Mucosa of descending colon (tissue), 3 donors: ENCODE results near the gene CASP8. TPM values are rescaled to one million over a fixed set of nuclear protein-coding genes. Genes with fewer than 3 reads are reported as not detected.

Source experiments
- ATAC-seq: fragments of 200-7000 bp; cut with Tn5 transposase; one replicate; pipeline ENCODE4 v1.9.1; 2020; ENCODE audit warnings: mild to moderate bottlenecking, moderate library complexity
- DNase-seq, 3 donors: peaks; one replicate each; pipeline ENCODE4 v3.0.0-alpha.2; 2020
- H3K36me3 ChIP-seq: fragments of 200-600 bp; one replicate; pipeline ENCODE4 v1.8.0; 2021; ENCODE audit warnings: low read depth, mild to moderate bottlenecking
- H3K4me1 ChIP-seq: fragments of 200-600 bp; one replicate; pipeline ENCODE4 v1.8.0; 2021; ENCODE audit warnings: low read depth, mild to moderate bottlenecking
- H3K4me3 ChIP-seq: fragments of 200-600 bp; one replicate; pipeline ENCODE4 v1.8.0; 2021; ENCODE audit warnings: mild to moderate bottlenecking
- H3K9me3 ChIP-seq: fragments of 200-600 bp; one replicate; pipeline ENCODE4 v1.8.0; 2021; ENCODE audit warnings: mild to moderate bottlenecking
- intact Hi-C, 2 donors: fragments of 100-400 bp; cut with DNase I in 1 of 2; cut with micrococcal nuclease in 1 of 2; formaldehyde crosslinking; loops; one replicate each; pipeline versions ENCODE4 v1.11.0 to v1.11.1; 2022; cut with DNase I, micrococcal nuclease
- total RNA-seq, 3 donors: library from RNA; stranded (reverse); fragmentation: NEBNext Ultra II Directional in 2 of 3; extraction: Animal tissue kit (Norgen Biotek cat#: 25700) in 2 of 3; gene quantifications; one replicate each; pipeline versions ENCODE4 v1.2.1 to v1.2.4, GENCODE V29; 2021 to 2023
- TF ChIP-seq, protein P1 (sequence below): fragments of 200-600 bp; IDR thresholded peaks from one replicate; pipeline ENCODE4 v1.8.0; 2022; ENCODE audit warnings: antibody characterized with exemption, mild to moderate bottlenecking
- donor health status: DM: no; HTN: no; CAD: no; lungs with moderate emphysema.
- donor health status: DM: no; HTN: no; CAD: no.
- donor health status: DM: no; HTN: yes; CAD: no.

The CASP8 gene
- total RNA-seq, 3 donors from 2014 or later = 38.4 to 49.8 (median 48.9) TPM

DNA sequence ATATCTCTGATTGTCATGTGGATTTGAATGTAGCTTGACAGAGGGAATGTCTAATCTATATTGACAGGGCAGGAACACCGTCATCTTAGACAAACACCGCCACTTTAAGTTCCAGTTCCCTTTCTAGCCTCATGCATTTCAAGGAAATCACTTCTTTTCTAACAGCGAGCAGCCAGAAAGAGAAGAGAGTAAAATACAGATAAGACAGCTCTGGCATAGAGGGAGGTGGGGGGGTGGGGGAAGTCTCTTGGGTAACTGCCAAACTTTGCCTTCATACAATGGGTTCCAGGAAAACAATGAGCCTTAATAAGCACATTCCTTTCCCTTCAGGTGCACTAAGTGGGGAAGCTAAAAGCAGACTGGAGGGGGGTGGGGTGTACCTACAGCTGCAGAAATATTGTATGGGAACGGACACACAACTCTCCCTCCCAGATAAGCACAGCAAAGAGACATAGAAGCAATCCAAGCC, 40.2 kb upstream of the CASP8 start:
- ATAC-seq (peak; percentile 55), DNase-seq (peak in 1 of 3 donors; percentile 63)
- no peak overlapping the region for H3K4me3 ChIP-seq
- no peaks in the 10 kb centered on the region for H3K9me3 ChIP-seq
- intact Hi-C loops = no loop called here
- TF ChIP-seq, protein P1, sequence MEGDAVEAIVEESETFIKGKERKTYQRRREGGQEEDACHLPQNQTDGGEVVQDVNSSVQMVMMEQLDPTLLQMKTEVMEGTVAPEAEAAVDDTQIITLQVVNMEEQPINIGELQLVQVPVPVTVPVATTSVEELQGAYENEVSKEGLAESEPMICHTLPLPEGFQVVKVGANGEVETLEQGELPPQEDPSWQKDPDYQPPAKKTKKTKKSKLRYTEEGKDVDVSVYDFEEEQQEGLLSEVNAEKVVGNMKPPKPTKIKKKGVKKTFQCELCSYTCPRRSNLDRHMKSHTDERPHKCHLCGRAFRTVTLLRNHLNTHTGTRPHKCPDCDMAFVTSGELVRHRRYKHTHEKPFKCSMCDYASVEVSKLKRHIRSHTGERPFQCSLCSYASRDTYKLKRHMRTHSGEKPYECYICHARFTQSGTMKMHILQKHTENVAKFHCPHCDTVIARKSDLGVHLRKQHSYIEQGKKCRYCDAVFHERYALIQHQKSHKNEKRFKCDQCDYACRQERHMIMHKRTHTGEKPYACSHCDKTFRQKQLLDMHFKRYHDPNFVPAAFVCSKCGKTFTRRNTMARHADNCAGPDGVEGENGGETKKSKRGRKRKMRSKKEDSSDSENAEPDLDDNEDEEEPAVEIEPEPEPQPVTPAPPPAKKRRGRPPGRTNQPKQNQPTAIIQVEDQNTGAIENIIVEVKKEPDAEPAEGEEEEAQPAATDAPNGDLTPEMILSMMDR = no peak
- peaks cover 9% of the 10 kb centered on the region for H3K4me1 ChIP-seq
- no peaks in the 10 kb centered on the region for H3K36me3 ChIP-seq

- no peaks in the 10 kb centered on the region for H3K9me3 ChIP-seq
- DNase-seq (no peak), ATAC-seq (no peak)
- no peaks in the 10 kb centered on the region for H3K36me3 ChIP-seq
- TF ChIP-seq, protein P1 = no peak
- peaks cover 15% of the 10 kb centered on the region for H3K4me1 ChIP-seq
- H3K4me3 ChIP-seq = no peak overlapping the region
- intact Hi-C loops = no loop called here
Observed at GRCh38 chr2:201223089-201224073, 37.0 kb upstream of the CASP8 start.

GRCh38 chr2:201228271-201228911, 31.9 kb upstream of the CASP8 start:
- H3K9me3 ChIP-seq = no peaks in the 10 kb centered on the region
- H3K4me3 ChIP-seq = no peak overlapping the region
- TF ChIP-seq, protein P1 = no peak
- ATAC-seq (peak; percentile 12), DNase-seq (no peak)
- peaks cover 21% of the 10 kb centered on the region for H3K4me1 ChIP-seq
- H3K36me3 ChIP-seq = no peaks in the 10 kb centered on the region
- intact Hi-C loops = no loop called here

DNA sequence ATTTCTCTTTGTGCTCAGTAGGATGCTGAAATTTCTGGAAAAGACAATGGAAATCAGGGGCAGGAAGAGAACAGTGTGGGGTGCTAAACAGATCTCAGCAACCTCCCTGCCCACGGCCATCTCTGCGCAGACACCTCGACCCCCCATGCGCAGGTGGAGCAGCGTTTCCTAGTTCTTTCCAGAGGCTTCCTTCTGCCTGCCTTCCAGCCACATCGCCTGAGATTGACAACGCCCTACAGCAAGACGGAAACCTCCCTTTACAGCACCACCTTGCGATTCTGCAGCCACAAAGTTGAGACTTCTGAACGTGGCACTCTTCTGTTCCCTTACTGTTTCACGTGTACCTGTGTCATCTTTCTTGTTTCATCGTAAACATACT, 31.4 kb upstream of the CASP8 start:
- TF ChIP-seq, protein P1 = no peak
- no peaks in the 10 kb centered on the region for H3K9me3 ChIP-seq
- intact Hi-C loops = no loop called here
- ATAC-seq = peak; percentile 26
- H3K4me1 ChIP-seq = peaks cover 21% of the 10 kb centered on the region
- DNase-seq = peak in 2 of 3 donors; percentile 53 to 58
- H3K36me3 ChIP-seq = no peaks in the 10 kb centered on the region
- H3K4me3 ChIP-seq = no peak overlapping the region

- TF ChIP-seq, protein P1 = peak; percentile 77
- H3K4me3 ChIP-seq = no peak overlapping the region
- peak; percentile 81 for ATAC-seq
- H3K9me3 ChIP-seq = no peaks in the 10 kb centered on the region
- no peaks in the 10 kb centered on the region for H3K36me3 ChIP-seq
- intact Hi-C loops = loop anchor here (5.0 to 10.0 kb wide), 2 partner anchors 50 to 133 kb away; partner anchors contain the start of gene CASP10 (in 1 of the 2)
- peak; percentile 89 to 96 (median 94) for DNase-seq
- peaks cover 26% of the 10 kb centered on the region for H3K4me1 ChIP-seq
Observed at GRCh38 chr2:201231781-201232466, 28.4 kb upstream of the CASP8 start.
